Kidney epithelial cell (primary cell): ENCODE measurements around the gene CDKL4. TPM values are rescaled to one million over a fixed set of nuclear protein-coding genes. Genes with fewer than 3 reads are reported as not detected.
"Not testable (repeated sequence)": the region's sequence is repeated elsewhere in the genome, so short reads cannot be mapped to it uniquely, and the experiment has no call there.

Experiments used
- DNase-seq: peaks from one replicate; pipeline ENCODE4 v3.0.0-alpha.2; 2010; ENCODE audit warnings: low read depth
- H3K27me3 ChIP-seq: 2 replicates; pipeline ENCODE4 v1.6.0; 2011; ENCODE audit warnings: low read length; ENCODE audit not compliant: control insufficient read depth, insufficient read depth
- H3K36me3 ChIP-seq: 2 replicates; pipeline ENCODE4 v1.5.1; 2011; ENCODE audit warnings: low read length; ENCODE audit not compliant: control insufficient read depth, insufficient read depth
- H3K4me3 ChIP-seq: 2 replicates; pipeline ENCODE4 v1.5.1; 2011; ENCODE audit warnings: low read depth, mild to moderate bottlenecking, control low read depth, low read length
- total RNA-seq: library from RNA; depleted of rRNA; stranded (reverse); fragments of >200 nt; gene quantifications from 2 replicates; pipeline ENCODE4 v1.2.3, GENCODE V29; 2015
- TF ChIP-seq, protein P1 (sequence below): IDR thresholded peaks from 2 replicates; pipeline ENCODE4 v1.5.1; 2011; ENCODE audit warnings: mild to moderate bottlenecking, moderate library complexity, low read length, control low read depth, inconsistent platforms; ENCODE audit not compliant: insufficient read depth, poor library complexity, severe bottlenecking

Gene CDKL4
- total RNA-seq, 1 donor from 2014 or later = 1.2 TPM

DNA sequence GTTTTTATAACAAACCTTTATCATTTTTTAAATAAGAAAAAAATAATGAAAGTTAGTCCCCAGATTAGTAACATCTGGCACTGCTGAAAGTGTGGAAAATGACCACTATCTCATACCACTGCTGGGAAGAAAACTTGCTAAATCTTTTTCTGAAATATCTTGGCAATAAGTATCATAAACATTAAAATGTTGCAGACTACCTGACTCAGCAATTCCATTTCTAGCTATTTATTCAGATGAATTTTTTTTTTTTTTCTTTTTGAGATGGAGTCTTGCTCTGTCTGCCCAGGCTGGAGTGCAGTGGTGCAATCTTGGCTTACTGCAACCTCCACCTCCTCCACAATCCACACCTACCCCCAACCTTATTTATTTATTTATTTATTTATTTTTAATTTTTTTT lies 87.7 kb downstream of the CDKL4 start:
- TF ChIP-seq, protein P1, sequence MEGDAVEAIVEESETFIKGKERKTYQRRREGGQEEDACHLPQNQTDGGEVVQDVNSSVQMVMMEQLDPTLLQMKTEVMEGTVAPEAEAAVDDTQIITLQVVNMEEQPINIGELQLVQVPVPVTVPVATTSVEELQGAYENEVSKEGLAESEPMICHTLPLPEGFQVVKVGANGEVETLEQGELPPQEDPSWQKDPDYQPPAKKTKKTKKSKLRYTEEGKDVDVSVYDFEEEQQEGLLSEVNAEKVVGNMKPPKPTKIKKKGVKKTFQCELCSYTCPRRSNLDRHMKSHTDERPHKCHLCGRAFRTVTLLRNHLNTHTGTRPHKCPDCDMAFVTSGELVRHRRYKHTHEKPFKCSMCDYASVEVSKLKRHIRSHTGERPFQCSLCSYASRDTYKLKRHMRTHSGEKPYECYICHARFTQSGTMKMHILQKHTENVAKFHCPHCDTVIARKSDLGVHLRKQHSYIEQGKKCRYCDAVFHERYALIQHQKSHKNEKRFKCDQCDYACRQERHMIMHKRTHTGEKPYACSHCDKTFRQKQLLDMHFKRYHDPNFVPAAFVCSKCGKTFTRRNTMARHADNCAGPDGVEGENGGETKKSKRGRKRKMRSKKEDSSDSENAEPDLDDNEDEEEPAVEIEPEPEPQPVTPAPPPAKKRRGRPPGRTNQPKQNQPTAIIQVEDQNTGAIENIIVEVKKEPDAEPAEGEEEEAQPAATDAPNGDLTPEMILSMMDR = no peak

DNA sequence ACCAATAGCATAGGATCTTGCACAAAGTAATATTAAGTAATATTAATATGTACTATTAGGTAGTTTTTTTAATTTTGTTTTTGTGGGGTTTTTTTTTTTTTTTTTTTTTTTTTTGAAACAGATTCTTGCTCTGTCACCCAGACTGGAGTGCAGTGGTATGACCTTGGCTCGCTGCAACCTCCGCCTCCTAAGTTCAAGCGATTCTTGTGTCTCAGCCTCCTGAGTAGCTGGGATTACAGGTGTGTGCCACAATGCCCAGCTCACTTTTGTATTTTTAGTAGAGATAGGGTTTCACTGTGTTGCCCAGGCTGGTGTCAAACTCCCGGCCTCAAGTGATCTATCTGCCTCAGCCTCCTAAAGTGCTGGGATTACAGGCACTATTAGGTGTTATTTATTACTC lies 88.2 kb downstream of the CDKL4 start:
- not testable (repeated sequence) for DNase-seq, H3K36me3 ChIP-seq, H3K4me3 ChIP-seq, H3K27me3 ChIP-seq

More for the DNA sequence above, 87.7 kb downstream of the CDKL4 start:
- DNase-seq = no peak
- Histone ChIP-seq H3K27me3 (no peaks in the 10 kb centered on the region), H3K4me3 (no peak overlapping the region), H3K36me3 (no peaks in the 10 kb centered on the region)

- Histone ChIP-seq H3K4me3 (no peak overlapping the region), H3K27me3 (no peaks in the 10 kb centered on the region)
Measured at GRCh38 chr2:39154944-39155343, 88.8 kb downstream of the CDKL4 start.

GRCh38 chr2:39153312-39153711 lies 90.5 kb downstream of the CDKL4 start:
- DNase-seq = no peak
- Histone ChIP-seq H3K36me3 (no peaks in the 10 kb centered on the region), H3K4me3 (no peak overlapping the region), H3K27me3 (no peaks in the 10 kb centered on the region)
- TF ChIP-seq, protein P1 = no peak

More at GRCh38 chr2:39154944-39155343, 88.8 kb downstream of the CDKL4 start:
- H3K36me3 ChIP-seq = no peaks in the 10 kb centered on the region
- no peak for DNase-seq
- TF ChIP-seq, protein P1 = no peak

GRCh38 chr2:39152504-39152903 lies 91.3 kb downstream of the CDKL4 start:
- no peaks in the 10 kb centered on the region for H3K27me3 ChIP-seq
- H3K4me3 ChIP-seq = no peak overlapping the region
- TF ChIP-seq, protein P1 = no peak
- no peaks in the 10 kb centered on the region for H3K36me3 ChIP-seq
- DNase-seq = no peak

DNA sequence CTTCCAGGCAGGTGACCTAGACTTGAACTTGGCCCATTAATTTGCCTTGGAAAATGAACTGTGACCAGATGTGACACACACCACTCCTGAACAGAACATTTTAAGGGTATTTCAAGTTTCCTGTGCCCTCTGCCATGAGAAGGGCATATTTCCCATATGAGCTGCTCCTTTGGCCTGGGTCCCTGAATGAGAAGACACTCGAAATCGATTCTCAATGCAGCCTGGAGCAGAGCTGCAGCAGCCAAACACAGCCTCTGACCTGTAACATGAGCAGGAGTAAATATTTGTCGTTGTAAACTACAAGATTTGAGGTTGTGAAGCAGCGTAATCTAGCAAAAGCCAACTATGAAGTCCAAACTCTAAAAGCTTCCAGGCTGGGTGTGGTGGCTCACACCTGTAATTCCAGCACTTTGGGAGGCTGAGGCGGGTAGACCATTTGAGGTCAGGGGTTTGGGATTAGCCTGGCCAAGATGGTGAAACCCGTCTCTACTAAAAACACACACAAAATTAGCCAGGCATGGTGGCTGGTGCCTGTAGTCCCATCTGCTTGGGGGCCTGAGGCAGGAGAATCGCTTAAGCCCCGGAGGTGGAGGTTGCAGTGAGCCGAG lies 92.8 kb downstream of the CDKL4 start:
- Histone ChIP-seq H3K36me3 (no peaks in the 10 kb centered on the region), H3K27me3 (no peaks in the 10 kb centered on the region), H3K4me3 (no peak overlapping the region)
- no peak for DNase-seq
- TF ChIP-seq, protein P1 = no peak
